Ishikawa (cell line): ENCODE results near the gene ACOXL.

ENCODE experiments used
- CEBPB ChIP-seq: IDR thresholded peaks from 2 replicates; pipeline ENCODE4 v1.6.1; 2012
- CREB1 ChIP-seq: IDR thresholded peaks from 2 replicates; pipeline ENCODE4 v1.6.1; 2012; ENCODE audit warnings: low read depth
- EP300 ChIP-seq: IDR thresholded peaks from 2 replicates; pipeline ENCODE4 v1.6.1; 2012; ENCODE audit warnings: borderline replicate concordance
- NFIC ChIP-seq: IDR thresholded peaks from 2 replicates; pipeline ENCODE4 v1.6.1; 2012
- RAD21 ChIP-seq: IDR thresholded peaks from 2 replicates; pipeline ENCODE4 v1.6.1; 2012; ENCODE audit warnings: low read depth
- REST ChIP-seq: IDR thresholded peaks from 2 replicates; pipeline ENCODE4 v1.6.1; 2012; ENCODE audit warnings: low read depth, mild to moderate bottlenecking
- TAF1 ChIP-seq: IDR thresholded peaks from 2 replicates; pipeline ENCODE4 v1.6.1; 2012; ENCODE audit warnings: low read depth, mild to moderate bottlenecking
- USF1 ChIP-seq: IDR thresholded peaks from 2 replicates; pipeline ENCODE4 v1.6.1; 2012
- YY1 ChIP-seq: IDR thresholded peaks from 2 replicates; pipeline ENCODE4 v1.6.1; 2012; ENCODE audit warnings: low read depth
- ZBTB7A ChIP-seq: IDR thresholded peaks from 2 replicates; pipeline ENCODE4 v1.6.1; 2012; ENCODE audit warnings: low read depth
- TF ChIP-seq, protein P1 (sequence below): IDR thresholded peaks from 2 replicates; pipeline ENCODE4 v1.6.1; 2012

DNA sequence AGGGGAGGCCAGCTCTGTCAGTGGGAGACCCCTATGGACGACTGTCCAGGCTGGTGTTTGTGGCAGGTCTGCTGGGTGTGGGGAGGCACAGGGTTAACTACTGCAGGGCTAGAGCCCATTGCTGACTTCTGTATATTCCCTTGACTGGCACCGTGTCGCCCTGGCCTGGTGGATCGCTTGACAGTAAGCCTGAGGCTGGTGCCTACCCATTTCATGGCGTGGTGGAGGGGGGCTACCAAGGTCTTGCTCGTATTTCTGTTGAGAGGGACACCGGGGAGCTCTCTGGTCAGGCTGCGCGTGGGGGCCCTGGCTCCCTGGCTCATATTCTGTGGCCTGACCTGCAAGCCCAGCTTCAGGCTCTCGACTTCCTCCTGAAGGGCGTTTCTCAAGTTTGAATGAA is 119.7 kb downstream of the ACOXL start:
- TF ChIP-seq NFIC (no peak), REST (no peak), CEBPB (no peak), CREB1 (no peak), EP300 (no peak), YY1 (no peak), ZBTB7A (no peak), TAF1 (no peak), USF1 (no peak), RAD21 (no peak)
- TF ChIP-seq, protein P1, sequence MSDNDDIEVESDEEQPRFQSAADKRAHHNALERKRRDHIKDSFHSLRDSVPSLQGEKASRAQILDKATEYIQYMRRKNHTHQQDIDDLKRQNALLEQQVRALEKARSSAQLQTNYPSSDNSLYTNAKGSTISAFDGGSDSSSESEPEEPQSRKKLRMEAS = no peak
